Fibroblast of mammary gland (primary cell): Measurements from ENCODE around the gene TET3.
A peak's percentile ranks its signal among the peaks of the same experiment; 100 is the strongest.

Source experiments
- DNase-seq: peaks from one replicate; pipeline ENCODE4 v3.0.0-alpha.2; 2010; ENCODE audit warnings: low read depth
- H3K4me3 ChIP-seq: 2 replicates; pipeline ENCODE4 v1.5.1; 2011; ENCODE audit warnings: low read depth, mild to moderate bottlenecking, low read length, moderate library complexity; ENCODE audit not compliant: control insufficient read depth
- TF ChIP-seq, protein P1 (sequence below): conservative IDR thresholded peaks from 2 replicates; pipeline ENCODE4 v1.5.1; 2011; ENCODE audit warnings: low read depth, low read length, inconsistent platforms; ENCODE audit not compliant: control insufficient read depth, insufficient read depth

TET3 gene

GRCh38 chr2:73986085-73986681 is 1.5 kb downstream of the TET3 start:
- no peak for DNase-seq
- TF ChIP-seq, protein P1, sequence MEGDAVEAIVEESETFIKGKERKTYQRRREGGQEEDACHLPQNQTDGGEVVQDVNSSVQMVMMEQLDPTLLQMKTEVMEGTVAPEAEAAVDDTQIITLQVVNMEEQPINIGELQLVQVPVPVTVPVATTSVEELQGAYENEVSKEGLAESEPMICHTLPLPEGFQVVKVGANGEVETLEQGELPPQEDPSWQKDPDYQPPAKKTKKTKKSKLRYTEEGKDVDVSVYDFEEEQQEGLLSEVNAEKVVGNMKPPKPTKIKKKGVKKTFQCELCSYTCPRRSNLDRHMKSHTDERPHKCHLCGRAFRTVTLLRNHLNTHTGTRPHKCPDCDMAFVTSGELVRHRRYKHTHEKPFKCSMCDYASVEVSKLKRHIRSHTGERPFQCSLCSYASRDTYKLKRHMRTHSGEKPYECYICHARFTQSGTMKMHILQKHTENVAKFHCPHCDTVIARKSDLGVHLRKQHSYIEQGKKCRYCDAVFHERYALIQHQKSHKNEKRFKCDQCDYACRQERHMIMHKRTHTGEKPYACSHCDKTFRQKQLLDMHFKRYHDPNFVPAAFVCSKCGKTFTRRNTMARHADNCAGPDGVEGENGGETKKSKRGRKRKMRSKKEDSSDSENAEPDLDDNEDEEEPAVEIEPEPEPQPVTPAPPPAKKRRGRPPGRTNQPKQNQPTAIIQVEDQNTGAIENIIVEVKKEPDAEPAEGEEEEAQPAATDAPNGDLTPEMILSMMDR: no peak
- H3K4me3 ChIP-seq: peak overlapping the region; percentile 52

- no peak overlapping the region for H3K4me3 ChIP-seq
Observed at GRCh38 chr2:73987109-73987947, 2.6 kb downstream of the TET3 start.

DNA sequence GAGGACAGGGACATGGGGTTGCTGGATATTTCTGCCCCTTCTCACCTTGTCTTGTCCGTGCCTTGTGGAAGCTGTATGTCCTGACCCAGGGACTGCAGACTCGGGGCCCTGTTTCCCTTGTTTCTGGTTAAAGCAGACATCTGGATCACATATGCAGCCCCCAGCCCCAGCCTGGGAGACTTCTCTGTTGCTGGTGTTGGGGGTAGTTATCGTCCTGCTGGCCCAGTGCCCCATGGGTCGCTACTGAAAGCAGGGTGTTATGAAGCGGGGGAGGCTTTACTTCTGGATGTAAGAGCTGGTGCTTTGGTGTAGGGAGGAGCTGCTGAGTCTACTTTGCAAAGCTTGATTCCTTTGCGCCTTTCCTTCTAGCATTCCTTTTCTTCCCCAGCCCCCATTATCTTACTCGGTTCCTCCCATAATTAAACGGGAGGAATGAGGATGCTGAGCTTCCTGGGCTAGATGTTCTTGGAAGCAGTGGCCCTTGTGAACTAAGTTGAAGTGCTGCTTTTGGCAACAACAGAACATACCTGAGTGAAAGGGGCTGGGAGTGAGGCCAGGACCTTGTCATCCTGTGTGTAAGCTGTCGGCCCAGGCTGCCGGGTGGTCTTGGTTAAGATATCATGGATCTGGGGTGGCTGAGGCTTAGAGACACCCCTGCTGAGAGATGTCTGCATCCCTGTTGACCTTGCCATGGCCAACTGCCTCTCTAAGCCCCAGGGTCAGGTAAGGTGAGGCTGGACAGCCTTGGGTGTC is 3.4 kb downstream of the TET3 start:
- DNase-seq: no peak
- TF ChIP-seq, protein P1: no peak
- no peak overlapping the region for H3K4me3 ChIP-seq

More at GRCh38 chr2:73987109-73987947, 2.6 kb downstream of the TET3 start:
- no peak for DNase-seq
- TF ChIP-seq, protein P1: no peak

DNA sequence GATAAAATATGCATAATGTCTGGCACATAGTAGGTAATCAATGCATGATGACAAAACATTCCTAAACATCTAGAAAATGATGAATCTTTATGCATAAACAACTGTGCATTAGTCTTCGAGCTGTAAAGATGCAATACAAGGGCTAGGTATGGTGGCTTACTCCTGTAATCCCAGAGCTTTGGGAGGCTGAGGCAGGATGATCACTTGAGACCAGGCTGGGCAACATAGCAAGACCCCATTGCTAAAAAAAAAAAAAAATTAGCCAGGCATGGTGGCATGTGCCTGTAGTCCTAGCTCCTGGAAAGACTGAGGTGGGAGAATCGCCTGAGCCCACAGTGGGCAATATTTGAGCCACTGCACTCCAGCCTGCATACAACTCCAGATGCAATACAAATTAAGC is 5.3 kb downstream of the TET3 start:
- no peak for DNase-seq
- TF ChIP-seq, protein P1: no peak
- no peak overlapping the region for H3K4me3 ChIP-seq

- TF ChIP-seq, protein P1: no peak
- no peak for DNase-seq
- H3K4me3 ChIP-seq: no peak overlapping the region
Observed at GRCh38 chr2:73990531-73990930, 5.8 kb downstream of the TET3 start.

- no peak for DNase-seq
- no peak overlapping the region for H3K4me3 ChIP-seq
- TF ChIP-seq, protein P1: no peak
Observed at GRCh38 chr2:73992036-73992435, 7.3 kb downstream of the TET3 start.
